HG02763 (cell line): ENCODE data around the gene TRPM3.

Experiments
- ATAC-seq: cut with Tn5 transposase; IDR thresholded peaks from one replicate; pipeline ENCODE4 v1.9.1; 2021; ENCODE audit warnings: mild to moderate bottlenecking, moderate library complexity; ENCODE audit not compliant: unreplicated experiment

Gene TRPM3

GRCh38 chr9:71098801-71099200 is 22.6 kb downstream of the TRPM3 start:
- no peak for ATAC-seq

GRCh38 chr9:71097671-71098070 is 23.8 kb downstream of the TRPM3 start:
- no peak for ATAC-seq

GRCh38 chr9:71096421-71097108 is 24.9 kb downstream of the TRPM3 start:
- ATAC-seq, result no peak

- ATAC-seq, result no peak
These were observed 26.6 kb downstream of the TRPM3 start for GRCh38 chr9:71094708-71095251.

GRCh38 chr9:71090896-71091295 is 30.5 kb downstream of the TRPM3 start:
- ATAC-seq, result no peak

- no peak for ATAC-seq
These were observed 42.0 kb downstream of the TRPM3 start for GRCh38 chr9:71079451-71079850.

GRCh38 chr9:71076096-71076495 is 45.3 kb downstream of the TRPM3 start:
- ATAC-seq, result no peak

GRCh38 chr9:71073494-71073893 is 47.9 kb downstream of the TRPM3 start:
- no peak for ATAC-seq

- ATAC-seq, result no peak
These were observed 48.8 kb downstream of the TRPM3 start for GRCh38 chr9:71072587-71072986.

GRCh38 chr9:71071633-71072032 is 49.8 kb downstream of the TRPM3 start:
- ATAC-seq, result no peak

GRCh38 chr9:71058660-71059059 is 62.8 kb downstream of the TRPM3 start:
- no peak for ATAC-seq

GRCh38 chr9:71052287-71052686 is 69.1 kb downstream of the TRPM3 start:
- no peak for ATAC-seq

GRCh38 chr9:71048280-71048679 is 73.1 kb downstream of the TRPM3 start:
- ATAC-seq, result no peak

- no peak for ATAC-seq
These were observed 78.9 kb downstream of the TRPM3 start for GRCh38 chr9:71042448-71042990.

- no peak for ATAC-seq
These were observed 83.9 kb downstream of the TRPM3 start for GRCh38 chr9:71037521-71037920.

GRCh38 chr9:71036501-71036900 is 84.9 kb downstream of the TRPM3 start:
- ATAC-seq, result no peak

- no peak for ATAC-seq
These were observed 88.6 kb downstream of the TRPM3 start for GRCh38 chr9:71032779-71033178.

GRCh38 chr9:71025728-71026127 is 95.7 kb downstream of the TRPM3 start:
- ATAC-seq, result no peak

- ATAC-seq, result no peak
These were observed 96.2 kb downstream of the TRPM3 start for GRCh38 chr9:71025201-71025600.

GRCh38 chr9:71010258-71010657 is 111.2 kb downstream of the TRPM3 start:
- ATAC-seq, result no peak

GRCh38 chr9:71005456-71005855 is 116.0 kb downstream of the TRPM3 start:
- ATAC-seq, result no peak

GRCh38 chr9:71004196-71004595 is 117.2 kb downstream of the TRPM3 start:
- no peak for ATAC-seq

- no peak for ATAC-seq
These were observed 118.1 kb downstream of the TRPM3 start for GRCh38 chr9:71003346-71003745.
